Suppressor macrophage (primary cell): ENCODE results near the gene CMAS.
"Not testable (repeated sequence)": the region's sequence is repeated elsewhere in the genome, so short reads cannot be mapped to it uniquely, and the experiment has no call there.

Source experiments
- DNase-seq, 4 experiments: peaks; one replicate each; pipeline ENCODE4 v3.0.0-alpha.2; 2020 to 2022

CMAS gene

GRCh38 chr12:22048351-22049041 is 2.5 kb downstream of the CMAS start:
- DNase-seq: no peak

DNA sequence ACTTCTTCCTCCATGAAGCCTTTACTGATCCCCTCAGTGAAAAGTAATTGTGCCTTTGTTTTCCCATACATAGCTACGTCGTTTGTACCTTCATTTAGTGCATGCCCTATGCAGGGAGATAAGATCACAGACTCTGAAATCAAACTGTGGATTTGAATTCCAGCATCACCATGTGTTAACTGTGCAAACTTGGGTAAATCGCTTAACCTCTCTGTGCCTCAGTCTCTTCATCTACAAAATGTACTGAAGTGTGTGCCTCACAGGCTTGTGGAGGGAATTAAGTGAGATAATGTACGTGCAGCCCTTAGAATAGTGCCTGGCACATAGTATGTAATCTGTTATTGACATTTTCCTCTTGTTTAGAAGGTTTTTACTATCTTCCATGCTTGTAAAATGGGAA is 4.1 kb downstream of the CMAS start:
- no peak for DNase-seq

DNA sequence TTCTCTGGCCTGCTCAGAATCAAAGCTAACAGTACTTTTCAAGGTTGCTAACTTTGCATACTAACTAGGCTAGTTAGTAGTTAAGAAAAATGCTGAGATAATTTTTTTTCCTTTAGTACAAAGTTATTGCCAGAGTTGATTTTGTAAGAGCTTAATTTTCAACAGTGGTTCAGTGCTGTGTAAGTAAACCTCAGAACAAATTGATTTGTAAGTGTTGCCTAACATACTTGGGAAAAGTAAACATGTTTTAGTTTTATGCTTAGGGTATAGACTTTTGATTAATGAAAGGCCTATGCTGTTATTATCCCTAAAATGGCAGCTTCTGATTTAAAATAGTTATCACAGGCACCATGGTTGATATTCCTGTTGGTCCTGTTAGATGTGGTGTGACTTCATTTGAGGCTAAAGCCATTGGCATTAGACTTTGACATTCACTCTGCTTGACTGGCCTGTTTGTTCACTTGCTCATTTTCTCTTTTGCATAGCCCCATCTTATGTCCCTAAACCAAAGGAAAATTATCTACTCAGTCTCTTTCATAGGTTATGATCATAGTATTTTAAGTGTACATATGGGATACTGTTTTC is 5.2 kb downstream of the CMAS start:
- DNase-seq: no peak

DNA sequence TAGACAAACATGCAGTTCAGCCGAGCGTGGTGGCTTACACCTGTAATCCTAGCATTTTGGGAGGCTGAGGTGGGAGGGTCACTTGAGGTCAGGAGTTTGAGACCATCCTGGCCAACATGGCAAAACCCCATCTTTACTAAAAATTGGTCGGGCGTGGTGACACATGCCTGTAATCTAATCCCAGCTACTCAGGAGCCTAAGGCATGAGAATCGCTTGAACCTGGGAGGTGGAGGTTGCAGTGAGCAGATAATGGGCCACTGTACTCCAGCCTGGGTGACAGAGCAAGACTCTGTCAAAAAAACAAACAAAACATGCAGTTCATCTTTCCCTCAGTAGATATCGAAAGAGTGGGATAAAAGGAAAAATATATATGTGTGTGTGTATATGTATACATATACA is 7.0 kb downstream of the CMAS start:
- DNase-seq: not testable (repeated sequence)

DNA sequence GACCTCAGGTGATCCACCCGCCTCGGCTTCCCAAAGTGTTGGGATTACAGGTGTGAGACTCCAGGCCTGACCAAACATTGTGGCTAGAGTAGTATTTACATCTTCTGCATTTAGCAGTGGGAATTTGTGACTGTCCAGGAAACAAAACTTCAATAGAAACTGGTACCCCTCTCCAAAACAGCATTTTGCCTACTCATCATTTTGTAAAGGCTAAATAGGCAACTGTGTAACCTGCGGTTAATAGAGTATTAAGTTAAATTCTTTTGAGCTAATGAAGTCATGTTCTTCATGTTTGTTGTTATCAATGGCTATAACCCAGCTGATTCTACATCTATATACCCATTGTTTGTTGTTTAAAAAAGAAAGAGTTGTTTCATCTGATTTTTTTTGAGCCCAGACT is 8.1 kb downstream of the CMAS start:
- DNase-seq: no peak

DNA sequence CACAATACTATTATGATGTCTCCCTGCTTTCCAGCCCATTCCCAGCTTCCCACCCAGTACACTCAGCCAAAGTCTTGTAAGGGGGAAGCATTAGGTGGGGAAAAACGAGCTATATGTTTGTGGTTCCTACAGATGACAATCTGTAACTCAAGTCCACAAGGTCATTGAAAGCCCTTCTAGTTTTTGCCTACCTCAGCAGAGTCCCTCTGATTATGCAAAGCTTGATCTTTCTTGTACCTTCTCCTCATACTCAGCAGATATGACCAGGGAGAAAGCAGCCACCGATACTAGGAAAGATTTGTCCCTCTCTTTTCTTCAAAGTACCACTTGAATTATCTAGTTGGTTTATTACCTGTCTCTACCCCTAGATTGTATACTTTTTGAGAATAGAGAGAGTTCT is 10.6 kb downstream of the CMAS start:
- no peak for DNase-seq

- peak in 3 of 4 experiments; percentile 25 to 67 (median 64) for DNase-seq
Measured at GRCh38 chr12:22059976-22060647, 14.1 kb downstream of the CMAS start.

DNA sequence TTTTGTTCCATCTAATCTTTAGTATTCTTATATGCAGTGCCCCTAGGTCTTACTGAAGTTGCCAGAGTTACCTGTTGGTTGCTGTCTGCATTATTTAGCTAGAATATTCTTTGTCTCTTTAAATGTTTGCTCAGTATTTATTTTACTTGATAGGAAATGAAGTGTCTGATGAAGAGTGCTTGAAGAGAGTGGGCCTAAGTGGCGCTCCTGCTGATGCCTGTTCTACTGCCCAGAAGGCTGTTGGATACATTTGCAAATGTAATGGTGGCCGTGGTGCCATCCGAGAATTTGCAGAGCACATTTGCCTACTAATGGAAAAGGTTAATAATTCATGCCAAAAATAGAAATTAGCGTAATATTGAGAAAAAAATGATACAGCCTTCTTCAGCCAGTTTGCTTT is 18.9 kb downstream of the CMAS start:
- no peak for DNase-seq

- no peak for DNase-seq
Measured at GRCh38 chr12:22066310-22066709, 20.3 kb downstream of the CMAS start.

DNA sequence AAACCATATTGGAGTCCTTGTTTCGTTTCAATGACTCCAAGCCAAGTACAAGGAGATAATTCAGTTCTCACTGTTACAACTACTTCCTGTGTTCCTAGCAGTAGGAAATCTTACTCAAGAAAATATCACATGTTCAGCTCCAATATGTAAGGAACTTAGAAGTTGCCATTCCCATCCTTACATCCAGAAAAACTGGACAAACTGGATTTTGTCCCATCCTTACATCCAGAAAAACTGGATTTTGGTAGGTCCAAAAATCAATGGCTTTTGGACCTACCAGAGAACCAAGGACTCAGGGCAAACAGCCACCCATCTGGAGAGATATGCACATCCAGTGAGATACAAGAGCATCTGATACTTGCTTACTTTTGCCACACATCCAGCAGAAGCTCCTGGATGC is 23.8 kb downstream of the CMAS start:
- DNase-seq: no peak

GRCh38 chr12:22082190-22082701 is 36.2 kb downstream of the CMAS start:
- DNase-seq: no peak

- peak; percentile 52 to 64 (median 60) for DNase-seq
Measured at GRCh38 chr12:22083167-22083566, 37.1 kb downstream of the CMAS start.

GRCh38 chr12:22084852-22085251 is 38.8 kb downstream of the CMAS start:
- no peak for DNase-seq

GRCh38 chr12:22088886-22089285 is 42.9 kb downstream of the CMAS start:
- no peak for DNase-seq

- DNase-seq: no peak
Measured at GRCh38 chr12:22089486-22089885, 43.5 kb downstream of the CMAS start.

DNA sequence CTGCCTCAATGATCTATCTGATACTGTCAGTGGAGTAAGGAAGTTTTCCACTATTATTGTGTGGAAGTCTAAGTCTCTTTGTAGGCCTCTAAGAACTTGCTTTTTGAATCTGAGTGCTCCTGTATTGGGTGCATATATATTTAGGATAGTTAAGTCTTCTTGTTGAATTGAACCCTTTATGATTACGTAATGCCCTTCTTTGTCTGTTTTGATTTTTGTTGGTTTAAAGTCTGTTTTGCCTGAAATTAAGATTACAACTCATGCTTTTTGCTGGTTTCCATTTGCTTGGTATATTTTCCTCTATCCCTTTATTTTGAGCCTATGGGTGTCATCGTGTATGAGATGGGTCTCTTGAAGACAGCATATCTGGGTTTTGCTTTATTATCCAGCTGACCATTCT is 53.0 kb downstream of the CMAS start:
- DNase-seq: not testable (repeated sequence)

DNA sequence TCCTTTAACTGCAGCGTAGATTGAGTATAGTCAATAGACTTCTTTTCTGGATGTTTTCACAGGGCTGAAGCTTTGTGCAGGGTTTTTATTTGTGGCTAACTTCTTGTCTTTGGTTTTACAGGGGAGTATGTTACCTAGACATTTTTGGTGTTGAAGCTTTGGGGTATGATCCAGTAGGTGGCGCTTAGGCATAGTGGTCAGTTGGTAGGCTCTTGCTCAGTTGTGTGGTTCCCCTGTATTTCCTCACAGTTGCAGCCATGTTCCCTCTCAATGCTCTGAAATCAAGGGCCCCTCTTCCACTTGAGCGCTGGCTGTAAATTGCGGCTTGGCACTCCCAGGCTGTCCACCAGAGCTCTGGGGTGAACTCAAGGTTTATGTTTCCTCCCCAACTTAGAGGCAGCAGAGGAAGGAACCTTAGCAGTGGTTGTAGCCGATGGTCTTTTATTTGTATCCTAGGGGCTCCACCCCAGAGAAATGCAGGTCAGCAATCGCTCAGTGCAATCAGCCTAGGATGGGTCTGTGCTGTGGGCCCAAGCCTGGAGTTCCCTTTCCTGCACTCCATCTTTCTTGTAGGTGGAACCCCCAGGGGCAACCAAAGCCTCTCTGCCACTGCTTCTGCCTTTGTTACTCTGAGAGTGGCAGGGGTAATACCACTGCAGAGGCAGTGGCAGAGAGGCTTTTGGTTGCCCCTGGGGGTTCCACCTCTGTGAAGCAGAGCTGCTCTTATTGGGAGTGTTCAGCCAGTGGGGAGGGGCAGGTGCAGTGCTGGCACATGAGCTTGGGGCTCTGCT is 55.1 kb downstream of the CMAS start:
- DNase-seq: peak; percentile 77 to 85 (median 80)

DNA sequence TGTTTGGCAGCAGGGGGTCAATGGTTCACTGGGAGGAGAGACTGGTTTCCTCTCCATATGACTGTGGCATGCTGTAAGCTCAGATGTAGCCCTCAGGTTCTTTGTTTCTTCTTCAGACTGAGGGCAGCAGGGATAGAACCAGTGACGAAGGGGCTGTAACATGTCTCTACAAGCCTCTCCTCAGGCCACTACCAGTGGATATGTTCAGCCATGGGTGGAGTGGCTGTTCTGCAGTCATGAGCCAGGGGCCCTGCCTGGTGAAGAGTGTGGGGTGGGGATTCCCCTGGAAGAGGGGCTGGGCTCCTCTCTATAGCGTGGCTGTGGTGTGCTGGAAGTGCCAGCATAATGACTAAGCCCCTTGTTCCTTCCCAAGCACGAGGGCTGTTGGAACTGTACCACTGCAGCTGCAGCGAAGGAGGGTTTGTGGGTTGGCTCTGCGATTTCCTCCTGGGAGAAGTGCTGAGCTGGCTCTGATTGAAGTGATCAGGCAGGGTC is 55.8 kb downstream of the CMAS start:
- DNase-seq: peak; percentile 72 to 84 (median 84)

DNA sequence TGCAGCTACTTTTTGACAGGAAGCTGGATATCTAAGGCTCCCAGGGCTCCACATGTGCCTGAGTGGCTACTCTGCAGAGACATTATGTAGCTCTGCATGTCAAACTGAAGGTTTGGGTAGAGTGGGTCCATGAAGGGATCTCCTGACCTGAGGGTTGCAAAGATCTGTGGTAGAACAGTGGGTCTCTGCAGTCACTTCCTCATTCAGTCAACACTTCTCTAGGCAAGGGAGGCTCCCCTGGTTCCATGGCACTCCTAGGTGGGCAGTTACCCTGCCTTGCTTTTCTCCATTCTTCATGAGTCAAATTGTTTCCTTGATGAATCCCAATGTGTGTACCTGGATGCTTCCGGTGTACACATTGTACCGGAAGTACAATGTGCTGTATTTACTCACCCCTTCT is 57.4 kb downstream of the CMAS start:
- DNase-seq: peak; percentile 2 to 23 (median 20)

GRCh38 chr12:22105542-22105941 is 59.5 kb downstream of the CMAS start:
- no peak for DNase-seq

DNA sequence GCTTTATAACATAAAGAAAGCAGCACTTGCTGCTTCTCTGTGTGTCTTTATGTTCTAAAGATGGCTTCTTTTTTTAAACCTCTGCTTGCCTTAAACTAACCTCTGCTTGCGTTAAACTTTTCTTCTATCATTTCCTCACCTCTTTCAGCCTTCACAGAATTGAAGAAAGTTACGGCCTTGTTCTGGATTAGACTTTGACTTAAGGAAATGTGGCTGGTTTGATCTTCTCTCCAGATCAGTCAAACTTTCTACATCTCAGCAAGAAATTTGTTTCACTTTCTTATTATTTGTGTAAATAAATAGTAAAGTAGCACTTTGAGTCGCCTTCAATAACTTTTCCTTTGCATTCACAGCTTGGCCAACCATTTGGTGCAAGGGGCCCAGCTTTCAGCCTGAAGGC is 64.2 kb downstream of the CMAS start:
- DNase-seq: no peak
